GM18499 (cell line): ENCODE measurements around the gene OR2S2.

Source experiments
- ATAC-seq: cut with Tn5 transposase; IDR thresholded peaks from one replicate; pipeline ENCODE4 v1.9.1; 2021; ENCODE audit warnings: moderate number of reproducible peaks; ENCODE audit not compliant: insufficient read depth, unreplicated experiment

Gene OR2S2

DNA sequence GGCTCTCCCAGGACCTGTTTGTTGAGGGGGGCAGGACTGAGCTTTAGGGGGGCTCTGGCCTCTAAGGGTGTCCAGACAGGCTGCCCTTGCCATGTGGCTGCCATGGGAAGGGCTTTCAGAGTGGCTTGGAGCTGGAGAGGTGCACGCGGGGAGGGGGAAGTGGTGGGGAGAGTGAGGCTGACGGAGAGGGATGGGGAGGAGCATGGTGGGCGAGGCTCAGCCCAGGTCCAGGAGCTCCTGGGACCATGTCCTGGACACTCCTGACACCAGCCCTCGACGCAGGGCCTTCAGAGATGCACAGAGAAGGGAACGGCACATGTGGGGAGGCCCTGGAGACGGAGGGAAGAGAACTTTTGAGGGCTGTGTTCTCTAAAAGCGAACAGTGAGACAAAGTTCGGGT lies 46.3 kb downstream of the OR2S2 start:
- no peak for ATAC-seq

DNA sequence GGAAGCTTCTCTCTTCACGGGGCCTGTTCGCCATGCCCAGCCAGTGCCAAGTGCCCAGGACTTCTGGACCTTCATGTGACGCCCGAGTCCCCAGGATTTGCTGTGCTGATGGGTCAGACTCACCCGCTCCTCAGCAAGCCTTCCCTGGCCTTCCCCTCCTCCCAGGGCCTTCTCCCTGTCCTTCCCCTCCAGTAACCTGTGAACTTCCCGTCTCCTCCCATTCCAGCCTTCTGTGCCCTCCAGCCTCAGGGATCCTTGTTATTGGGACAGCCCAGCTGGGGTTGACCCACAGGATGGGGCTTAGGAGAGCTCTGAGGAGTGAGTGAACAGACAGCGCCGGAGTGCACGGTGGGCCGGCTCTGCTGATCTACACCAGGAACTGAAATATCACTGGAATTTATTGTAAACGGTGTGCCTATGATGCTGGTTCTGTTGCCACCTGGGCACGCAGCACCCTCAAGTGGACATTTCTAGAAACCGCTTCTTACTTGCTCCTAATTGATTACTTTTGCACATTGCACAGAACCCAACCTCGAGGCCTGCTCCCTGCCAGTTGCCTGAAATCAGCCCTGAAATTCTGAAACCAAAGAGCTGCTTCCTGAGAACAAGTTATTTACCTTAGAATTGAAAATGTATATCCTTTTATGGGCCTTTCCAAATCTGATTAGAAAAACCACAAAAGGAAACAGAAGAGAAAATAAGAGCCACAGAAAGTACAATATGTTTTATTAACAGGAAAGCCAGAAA lies 47.2 kb downstream of the OR2S2 start:
- ATAC-seq, result no peak

DNA sequence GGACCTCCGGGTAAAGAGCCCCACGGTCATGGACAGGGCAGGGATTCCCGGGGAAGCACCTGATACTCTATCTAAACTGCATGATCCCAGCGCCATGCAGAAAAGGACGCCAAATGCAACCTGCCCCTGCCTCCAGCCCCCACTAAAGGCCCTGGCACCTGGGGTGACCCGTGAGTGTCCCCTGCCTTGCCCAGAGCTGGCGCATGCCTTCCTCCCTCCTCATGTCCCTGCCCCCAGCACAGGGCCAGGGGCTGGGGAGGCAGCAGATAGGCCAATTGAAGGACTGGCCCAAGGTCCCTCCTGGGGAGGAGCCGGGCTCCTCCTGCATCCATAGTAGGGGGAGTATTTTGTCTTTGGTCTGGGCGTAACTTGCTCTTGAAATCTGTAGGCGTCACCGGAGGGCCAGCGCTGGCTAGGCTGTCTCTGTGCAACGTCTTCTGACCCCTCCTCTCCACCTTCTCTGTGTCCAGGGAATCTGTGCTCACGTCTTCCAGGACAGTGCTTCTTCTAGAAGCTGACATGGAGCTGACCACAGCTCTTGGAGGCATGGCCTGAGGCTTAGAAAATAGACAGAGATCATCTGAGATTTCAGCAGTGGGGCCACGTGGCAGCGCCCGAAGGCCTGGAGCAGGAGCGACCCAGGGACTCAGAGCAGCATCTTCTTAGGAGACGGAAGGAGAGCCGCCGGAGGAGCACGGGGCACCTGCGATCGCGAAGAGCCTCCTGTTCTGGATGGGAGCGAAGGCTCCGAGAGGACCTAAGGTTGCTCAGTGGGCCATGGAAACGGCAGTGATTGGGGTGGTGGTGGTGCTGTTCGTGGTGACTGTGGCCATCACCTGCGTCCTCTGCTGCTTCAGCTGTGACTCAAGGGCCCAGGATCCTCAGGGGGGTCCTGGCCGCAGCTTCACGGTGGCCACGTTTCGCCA lies 48.0 kb downstream of the OR2S2 start:
- no peak for ATAC-seq

DNA sequence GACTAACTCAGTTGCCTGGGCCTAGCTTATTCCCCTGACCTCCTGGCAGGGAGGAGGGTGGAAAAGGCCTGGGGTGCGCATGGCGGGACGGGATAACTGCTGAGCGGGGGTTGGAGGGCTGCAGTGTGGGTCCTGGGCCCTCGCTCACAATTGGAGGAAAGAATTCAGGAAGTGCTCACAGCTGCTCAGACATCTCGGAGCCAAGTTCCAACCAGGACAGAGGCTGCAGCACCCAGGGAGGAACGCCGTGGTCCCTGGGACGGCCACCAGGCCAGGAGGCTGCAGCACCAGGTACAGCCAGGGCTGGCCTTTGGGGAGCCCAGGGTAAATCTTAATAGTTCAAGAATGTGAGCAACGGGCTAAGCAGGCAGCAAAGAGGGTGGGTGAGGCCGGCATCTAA lies 48.7 kb downstream of the OR2S2 start, which contains the start of gene SPAAR:
TSS of gene SPAAR (plus strand) at position 217 of the 400 bp plus-strand sequence. CDS start 974 bp downstream, outside the sequence.
- no peak for ATAC-seq

DNA sequence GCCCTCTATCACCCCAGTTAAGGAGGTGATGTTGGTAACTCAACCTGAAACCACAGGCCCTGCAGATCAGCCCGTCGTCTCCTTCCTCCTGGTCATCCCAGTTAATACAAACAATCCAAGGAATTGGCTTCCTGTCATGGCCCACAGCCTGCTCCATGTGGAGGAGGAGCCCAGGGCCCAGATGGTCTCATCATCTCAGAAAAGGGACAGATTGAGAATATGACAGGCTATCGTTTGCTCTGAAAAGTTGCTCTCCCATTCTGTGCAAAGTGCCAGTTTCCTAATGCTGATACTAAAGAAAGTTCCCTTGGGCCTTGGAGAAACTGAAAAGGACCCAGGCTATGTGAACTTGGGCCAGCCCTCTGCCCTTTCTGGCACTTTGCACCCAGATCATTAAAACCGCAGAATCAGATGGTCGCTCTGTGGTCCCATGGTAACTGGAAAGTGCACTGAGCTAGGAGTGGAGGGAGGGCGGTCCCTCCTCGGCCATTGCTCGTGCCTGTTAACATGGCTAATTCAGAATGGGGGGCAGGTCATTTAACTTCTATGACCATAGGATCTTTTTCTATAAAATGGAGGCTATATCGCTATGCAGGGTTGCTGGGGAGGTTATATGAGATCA lies 49.3 kb downstream of the OR2S2 start:
- ATAC-seq, result no peak

DNA sequence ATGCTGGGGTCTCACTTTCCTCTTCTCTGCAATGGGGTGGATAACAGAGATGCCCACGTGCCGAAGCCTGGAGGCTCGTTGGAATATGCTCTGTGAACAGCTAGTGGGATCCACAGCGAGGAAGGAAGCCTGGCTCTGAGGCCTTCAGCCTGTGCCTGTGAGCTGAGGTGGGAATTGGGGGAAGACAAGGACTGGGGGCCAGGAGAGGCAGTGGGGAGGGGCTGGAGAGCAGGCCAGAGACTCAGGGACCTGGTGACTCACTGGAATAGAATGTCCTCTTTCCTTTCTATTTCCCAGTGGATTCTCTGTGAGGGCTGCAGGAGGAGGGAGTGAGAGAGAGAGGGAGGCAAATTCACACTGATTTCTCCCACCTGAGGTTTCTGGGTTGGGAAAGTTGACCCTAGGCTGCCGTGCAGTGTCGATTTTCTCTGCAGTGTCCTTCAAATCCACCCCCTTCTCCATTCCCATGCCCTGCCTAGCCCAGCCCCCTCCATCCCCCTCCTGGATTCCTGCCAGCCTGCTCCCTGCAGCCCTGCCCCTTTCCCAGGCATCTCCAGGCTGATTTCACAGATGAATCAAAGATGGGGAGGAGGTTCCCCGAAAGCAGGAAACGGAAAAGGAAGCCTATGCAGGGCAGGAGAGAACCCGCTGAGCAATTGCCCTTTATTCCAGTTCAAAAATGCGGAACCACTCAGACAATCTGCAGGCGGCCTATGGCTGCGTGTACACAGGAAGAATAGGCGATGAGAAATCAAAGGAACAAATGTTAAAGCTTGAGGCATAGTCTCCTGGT lies 50.0 kb downstream of the OR2S2 start:
- no peak for ATAC-seq
